HG03558 (cell line): ENCODE results near the gene COL5A1.

ENCODE experiments used
- ATAC-seq: cut with Tn5 transposase; IDR thresholded peaks from one replicate; pipeline ENCODE4 v1.9.1; 2021; ENCODE audit warnings: moderate number of reproducible peaks; ENCODE audit not compliant: unreplicated experiment; ENCODE audit errors: extremely low read depth

Gene COL5A1

DNA sequence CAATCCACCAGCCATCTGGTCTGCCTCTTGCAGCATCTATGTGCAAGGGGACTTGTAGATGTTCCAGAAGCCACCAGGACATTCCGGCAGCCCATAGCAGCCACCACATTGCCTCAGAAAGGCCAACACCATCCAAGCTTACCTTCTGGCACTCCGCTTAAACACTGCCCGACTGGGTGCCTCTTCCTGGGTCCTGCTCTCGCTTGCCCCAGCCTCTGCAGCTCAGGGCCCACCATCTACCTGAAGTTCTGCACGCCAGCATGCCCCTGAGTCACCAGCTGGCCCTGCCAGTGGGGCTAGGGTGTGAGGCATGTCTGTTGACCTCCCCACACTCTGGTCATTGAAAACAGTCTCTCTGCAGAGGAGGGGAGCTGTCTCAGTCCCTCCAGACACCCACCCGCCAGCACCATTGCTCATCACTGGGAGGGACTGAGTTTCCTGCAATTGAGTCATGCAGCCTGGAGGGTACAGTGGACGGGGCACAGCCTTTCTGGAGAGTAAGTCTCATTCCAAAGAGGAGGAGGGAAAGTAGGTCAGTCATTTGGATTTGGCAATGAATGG lies 16.9 kb upstream of the COL5A1 start:
- ATAC-seq: no peak

- ATAC-seq: no peak
Measured at GRCh38 chr9:134625361-134626068, 16.1 kb upstream of the COL5A1 start.

GRCh38 chr9:134626069-134626423 lies 15.6 kb upstream of the COL5A1 start:
- ATAC-seq: no peak

GRCh38 chr9:134626571-134627416 lies 14.8 kb upstream of the COL5A1 start:
- no peak for ATAC-seq

- ATAC-seq: no peak
Measured at GRCh38 chr9:134627417-134628353, 13.9 kb upstream of the COL5A1 start.

DNA sequence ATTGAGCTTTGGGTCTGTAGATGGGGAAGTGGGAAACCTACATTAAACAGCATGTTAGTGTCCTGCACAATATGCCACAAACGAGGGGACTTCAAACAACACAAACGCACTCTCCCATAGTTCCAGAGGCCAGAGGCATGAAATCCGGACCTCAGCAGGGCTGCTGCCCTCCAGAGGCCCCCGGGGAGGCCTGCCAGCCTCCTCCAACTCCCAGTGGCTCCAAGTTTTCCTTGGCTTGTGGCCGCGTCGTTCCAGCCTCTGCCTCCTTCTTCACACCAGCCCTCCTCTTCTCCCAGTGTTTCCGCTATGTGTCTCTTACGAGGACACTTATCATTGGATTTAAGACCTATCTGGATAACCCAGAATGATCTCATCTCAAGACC lies 13.3 kb upstream of the COL5A1 start:
- no peak for ATAC-seq

DNA sequence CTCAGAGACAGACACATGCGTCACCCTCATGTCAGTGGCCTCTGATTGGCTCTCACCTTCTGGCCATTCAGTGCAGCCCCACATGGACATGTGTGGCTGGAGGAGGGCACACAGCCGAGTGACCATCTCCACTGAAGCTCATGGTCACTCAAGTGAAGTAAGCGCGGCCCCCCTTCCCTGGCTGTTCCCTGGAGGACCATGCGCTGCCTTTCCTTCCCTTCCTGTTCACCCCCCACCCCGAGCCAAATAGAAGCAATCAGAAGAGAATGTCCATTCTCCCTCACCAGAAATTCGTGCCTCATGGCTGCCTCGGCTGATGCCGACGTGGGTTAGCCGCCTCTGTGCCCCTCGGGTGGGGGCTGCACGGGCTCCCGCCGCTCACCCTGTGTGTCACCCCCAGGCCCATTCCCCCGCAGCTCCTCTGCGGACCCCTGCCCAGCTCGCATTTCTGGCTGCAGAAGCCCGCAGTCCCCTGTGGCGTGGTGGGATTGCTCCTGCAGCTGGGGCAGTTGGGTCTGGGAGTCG lies 12.5 kb upstream of the COL5A1 start:
- ATAC-seq: no peak

- ATAC-seq: no peak
Measured at GRCh38 chr9:134629586-134630392, 11.8 kb upstream of the COL5A1 start.

- no peak for ATAC-seq
Measured at GRCh38 chr9:134630393-134630790, 11.2 kb upstream of the COL5A1 start.

DNA sequence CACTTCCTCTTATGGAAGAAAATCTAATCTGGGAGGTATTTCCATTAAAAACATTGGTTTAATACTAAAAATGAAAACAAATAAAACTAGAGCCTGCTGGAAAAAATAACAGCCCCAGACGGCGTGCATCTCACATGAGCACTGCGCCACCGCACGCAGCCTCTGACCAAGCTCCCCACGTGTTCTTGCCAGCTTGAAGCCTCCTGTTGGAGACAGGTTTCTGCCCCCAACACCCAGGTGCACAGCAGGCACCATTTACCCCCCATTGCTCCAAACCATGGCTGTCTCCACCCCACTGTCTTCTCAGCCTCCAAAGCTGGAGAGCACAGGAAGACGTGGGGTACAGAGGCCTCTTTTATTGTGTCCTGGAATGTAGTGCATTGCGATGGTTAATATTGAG lies 10.7 kb upstream of the COL5A1 start:
- no peak for ATAC-seq

- no peak for ATAC-seq
Measured at GRCh38 chr9:134631881-134632280, 9.7 kb upstream of the COL5A1 start.

- no peak for ATAC-seq
Measured at GRCh38 chr9:134632329-134632728, 9.3 kb upstream of the COL5A1 start.

GRCh38 chr9:134633362-134634142 lies 8.1 kb upstream of the COL5A1 start:
- ATAC-seq: no peak

DNA sequence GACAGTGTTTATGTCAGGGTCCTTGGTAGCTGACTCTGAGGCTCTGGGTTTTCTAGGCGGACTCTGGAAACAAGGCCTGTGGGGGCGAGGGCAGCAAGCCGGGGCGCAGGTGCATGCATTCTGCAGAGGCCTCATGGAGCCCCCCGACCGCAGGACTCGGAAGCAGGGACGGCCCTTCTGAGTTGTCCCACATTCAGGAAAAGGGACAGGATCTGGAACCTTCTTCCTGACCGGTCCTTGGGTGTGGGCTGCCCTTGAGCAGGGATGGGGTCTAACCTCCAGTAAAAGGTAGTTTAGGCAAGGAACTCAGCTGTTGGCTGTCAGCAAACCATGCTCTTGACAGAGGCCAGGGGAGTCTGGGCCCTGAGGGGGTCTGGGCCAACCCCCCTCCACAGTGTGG lies 7.4 kb upstream of the COL5A1 start:
- no peak for ATAC-seq

GRCh38 chr9:134634667-134635230 lies 6.9 kb upstream of the COL5A1 start:
- ATAC-seq: no peak

DNA sequence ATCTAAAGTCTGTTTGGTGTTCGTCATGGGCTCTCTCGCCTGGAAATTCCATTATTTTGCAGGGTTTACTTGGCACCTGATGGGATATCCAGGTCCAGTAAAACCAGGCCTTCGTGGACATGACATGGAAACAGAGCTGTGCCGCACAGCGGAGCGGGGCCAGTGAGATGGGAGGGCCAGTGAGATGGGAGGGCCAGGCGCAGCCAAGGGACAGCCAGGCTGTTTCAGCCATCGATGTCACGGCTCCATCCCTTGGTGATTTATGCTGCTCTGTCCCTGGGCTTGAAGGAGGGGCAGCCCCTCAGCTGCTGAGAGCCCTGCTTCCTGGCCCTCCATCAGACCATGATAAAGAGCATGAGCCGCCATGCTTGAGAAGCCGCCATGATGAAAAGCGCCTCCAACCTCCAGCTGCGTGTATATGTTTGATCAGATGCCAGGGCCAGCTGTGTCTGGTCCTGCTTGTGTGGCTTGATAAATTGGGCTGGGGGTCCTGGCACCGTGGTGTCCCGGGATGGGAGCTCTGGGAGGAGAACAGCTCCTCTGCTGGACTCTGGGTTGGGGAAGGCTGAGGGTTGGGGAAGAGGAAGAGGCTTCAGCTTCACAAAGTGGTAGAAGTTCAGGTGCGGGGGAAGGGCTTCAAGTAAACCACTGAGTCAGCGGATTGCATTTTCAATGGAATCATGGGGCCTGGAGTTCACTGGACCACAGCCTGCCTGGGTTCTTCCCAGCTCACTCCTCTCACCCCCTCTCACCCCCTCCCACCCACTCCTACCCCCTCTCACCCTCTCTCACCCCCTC lies 6.1 kb upstream of the COL5A1 start:
- ATAC-seq: no peak

DNA sequence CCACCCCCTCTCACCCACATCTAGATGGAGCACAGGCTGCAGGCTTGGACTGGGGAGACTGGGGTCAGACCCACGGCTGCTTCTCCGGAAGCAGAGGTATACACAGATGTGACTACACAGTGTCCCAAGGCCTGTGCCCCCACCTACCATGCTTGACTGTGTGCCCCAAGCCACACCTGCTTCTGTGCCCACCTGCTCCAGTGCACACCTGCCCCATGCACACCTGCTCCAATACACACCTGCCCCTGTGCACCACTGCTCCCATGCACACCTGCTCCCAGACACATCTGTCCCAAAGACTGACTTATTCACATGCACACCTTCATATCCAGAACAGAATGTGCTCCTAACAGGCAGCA lies 5.5 kb upstream of the COL5A1 start:
- no peak for ATAC-seq

GRCh38 chr9:134637241-134637640 lies 4.4 kb upstream of the COL5A1 start:
- ATAC-seq: no peak
